ENCODE data around the gene TRIM33.

The TRIM33 gene

GRCh38 chr1:114503916-114504422 is 7.0 kb downstream of the TRIM33 start:
- Histone ChIP-seq H3K4me3 (ENCODE audit: low read length in 2 of 2) (no peak overlapping the region), H3K23ac (ENCODE audit: low read depth, low read length, poor library complexity) (no peak overlapping the region), H3K9me3 (replicated peaks in 1 of 2; ENCODE audit: control insufficient read depth in 2 of 2, insufficient read depth in 1 of 2, low read depth in 1 of 2, low read length in 2 of 2) (peaks cover 0 to 31% of the 10 kb centered on the region in 2 donors), H3K27ac (replicated peaks; ENCODE audit: low read length) (no peak overlapping the region), H3K18ac (ENCODE audit: low read length) (no peak overlapping the region), H3K36me3 (replicated peaks in 1 of 2; ENCODE audit: control insufficient read depth in 2 of 2, insufficient read depth in 2 of 2, low read length in 2 of 2) (peaks cover 5 to 77% of the 10 kb centered on the region in 2 donors), H3K79me1 (ENCODE audit: low read depth, low read length) (peaks cover 3% of the 10 kb centered on the region), H2BK5ac (ENCODE audit: low read length) (no peak overlapping the region), H2BK120ac (ENCODE audit: low read depth, low read length) (no peak overlapping the region), H3K9ac (ENCODE audit: low read depth, low read length, poor library complexity) (no peak overlapping the region), H3K4ac (ENCODE audit: low read length) (no peak overlapping the region), H4K8ac (ENCODE audit: low read depth, low read length) (no peak overlapping the region), H3K4me1 (ENCODE audit: control insufficient read depth in 2 of 2, insufficient read depth in 1 of 2, low read depth in 1 of 2, low read length in 2 of 2) (peaks cover 1 to 3% of the 10 kb centered on the region in 2 donors), H2AFZ (ENCODE audit: low read length) (no peak overlapping the region), H2BK12ac (ENCODE audit: low read length) (no peak overlapping the region), H3K14ac (ENCODE audit: low read length) (no peak overlapping the region), H3K27me3 (ENCODE audit: control insufficient read depth in 3 of 3, insufficient read depth in 3 of 3, low read depth in 1 of 3, low read length in 3 of 3) (no peaks in the 10 kb centered on the region), H2AK5ac (ENCODE audit: low read depth, low read length) (no peak overlapping the region), H3K4me2 (ENCODE audit: insufficient read depth, low read length, poor library complexity, severe bottlenecking) (no peak overlapping the region), H2BK15ac (ENCODE audit: low read length) (no peak overlapping the region), H4K91ac (ENCODE audit: low read depth, low read length, poor library complexity) (no peak overlapping the region)
- no CpG with 5 or more reads among the region's 7 CpGs for WGBS, 2 donors (ENCODE audit: extremely low coverage in 2 of 2, insufficient read length in 2 of 2, insufficient replicate concordance in 1 of 2)
- no peak for DNase-seq (ENCODE audit: low spot score)

DNA sequence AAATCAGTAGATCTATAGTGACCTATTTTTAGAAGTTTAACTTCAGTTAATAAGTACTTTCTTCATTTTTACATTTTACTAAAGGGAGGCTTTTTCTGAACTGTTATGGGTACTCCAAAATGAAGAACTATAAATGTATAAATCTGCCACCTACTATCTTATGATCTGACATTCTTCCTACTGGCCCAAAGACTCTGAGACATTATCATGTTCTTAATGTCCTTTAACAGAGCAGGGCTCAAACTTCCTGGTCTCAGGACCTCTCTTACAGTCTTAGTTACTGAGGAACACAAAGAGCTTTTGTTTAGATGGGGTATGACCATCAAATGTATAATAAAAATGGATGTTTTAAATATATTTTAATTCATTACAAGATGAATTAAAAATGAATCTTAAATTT is 8.9 kb downstream of the TRIM33 start:
- no peak overlapping the region for H4K91ac ChIP-seq (ENCODE audit: low read depth, low read length, poor library complexity)
- no peak overlapping the region for H2BK12ac ChIP-seq (ENCODE audit: low read length)
- no peak overlapping the region for H2AK5ac ChIP-seq (ENCODE audit: low read depth, low read length)
- no peak overlapping the region for H3K23ac ChIP-seq (ENCODE audit: low read depth, low read length, poor library complexity)
- H2BK120ac ChIP-seq (ENCODE audit: low read depth, low read length), result no peak overlapping the region
- H4K8ac ChIP-seq (ENCODE audit: low read depth, low read length), result no peak overlapping the region
- H2AFZ ChIP-seq (ENCODE audit: low read length), result no peak overlapping the region
- no peak overlapping the region for H3K14ac ChIP-seq (ENCODE audit: low read length)
- H2BK5ac ChIP-seq (ENCODE audit: low read length), result no peak overlapping the region
- no peaks in the 10 kb centered on the region for H3K4me1 ChIP-seq (ENCODE audit: control insufficient read depth in 2 of 2, insufficient read depth in 1 of 2, low read depth in 1 of 2, low read length in 2 of 2)
- H3K27me3 ChIP-seq (ENCODE audit: control insufficient read depth in 3 of 3, insufficient read depth in 3 of 3, low read depth in 1 of 3, low read length in 3 of 3), result no peaks in the 10 kb centered on the region
- peaks cover 3% of the 10 kb centered on the region for H3K79me1 ChIP-seq (ENCODE audit: low read depth, low read length)
- no peak overlapping the region for H3K9ac ChIP-seq (ENCODE audit: low read depth, low read length, poor library complexity)
- no peak overlapping the region for H3K27ac ChIP-seq (replicated peaks; ENCODE audit: low read length)
- peaks cover 0 to 34% of the 10 kb centered on the region in 2 donors for H3K9me3 ChIP-seq (replicated peaks in 1 of 2; ENCODE audit: control insufficient read depth in 2 of 2, insufficient read depth in 1 of 2, low read depth in 1 of 2, low read length in 2 of 2)
- H3K4me3 ChIP-seq (ENCODE audit: low read length in 2 of 2), result no peak overlapping the region
- H2BK15ac ChIP-seq (ENCODE audit: low read length), result no peak overlapping the region
- H3K36me3 ChIP-seq (replicated peaks in 1 of 2; ENCODE audit: control insufficient read depth in 2 of 2, insufficient read depth in 2 of 2, low read length in 2 of 2), result peaks cover 5 to 69% of the 10 kb centered on the region in 2 donors
- H3K18ac ChIP-seq (ENCODE audit: low read length), result no peak overlapping the region
- H3K4ac ChIP-seq (ENCODE audit: low read length), result no peak overlapping the region
- no peak overlapping the region for H3K4me2 ChIP-seq (ENCODE audit: insufficient read depth, low read length, poor library complexity, severe bottlenecking)
- no peak for DNase-seq (ENCODE audit: low spot score)

- H3K9ac ChIP-seq (ENCODE audit: low read depth, low read length, poor library complexity), result no peak overlapping the region
- no peak overlapping the region for H2BK120ac ChIP-seq (ENCODE audit: low read depth, low read length)
- no peak for DNase-seq (ENCODE audit: low spot score)
- no peak overlapping the region for H2BK15ac ChIP-seq (ENCODE audit: low read length)
- peaks cover 0 to 37% of the 10 kb centered on the region in 2 donors for H3K9me3 ChIP-seq (replicated peaks in 1 of 2; ENCODE audit: control insufficient read depth in 2 of 2, insufficient read depth in 1 of 2, low read depth in 1 of 2, low read length in 2 of 2)
- no peak overlapping the region for H2AFZ ChIP-seq (ENCODE audit: low read length)
- no peak overlapping the region for H3K23ac ChIP-seq (ENCODE audit: low read depth, low read length, poor library complexity)
- H3K4me3 ChIP-seq (ENCODE audit: low read length in 2 of 2), result no peak overlapping the region
- no peak overlapping the region for H4K8ac ChIP-seq (ENCODE audit: low read depth, low read length)
- no peak overlapping the region for H4K91ac ChIP-seq (ENCODE audit: low read depth, low read length, poor library complexity)
- peaks cover 2% of the 10 kb centered on the region for H3K79me1 ChIP-seq (ENCODE audit: low read depth, low read length)
- H3K27me3 ChIP-seq (ENCODE audit: control insufficient read depth in 3 of 3, insufficient read depth in 3 of 3, low read depth in 1 of 3, low read length in 3 of 3), result no peaks in the 10 kb centered on the region
- H3K4me1 ChIP-seq (ENCODE audit: control insufficient read depth in 2 of 2, insufficient read depth in 1 of 2, low read depth in 1 of 2, low read length in 2 of 2), result no peaks in the 10 kb centered on the region
- no peak overlapping the region for H3K4me2 ChIP-seq (ENCODE audit: insufficient read depth, low read length, poor library complexity, severe bottlenecking)
- H2AK5ac ChIP-seq (ENCODE audit: low read depth, low read length), result no peak overlapping the region
- H3K14ac ChIP-seq (ENCODE audit: low read length), result no peak overlapping the region
- H2BK5ac ChIP-seq (ENCODE audit: low read length), result no peak overlapping the region
- no peak overlapping the region for H3K4ac ChIP-seq (ENCODE audit: low read length)
- peaks cover 0 to 63% of the 10 kb centered on the region in 2 donors for H3K36me3 ChIP-seq (replicated peaks in 1 of 2; ENCODE audit: control insufficient read depth in 2 of 2, insufficient read depth in 2 of 2, low read length in 2 of 2)
- no peak overlapping the region for H3K18ac ChIP-seq (ENCODE audit: low read length)
- H2BK12ac ChIP-seq (ENCODE audit: low read length), result no peak overlapping the region
- no peak overlapping the region for H3K27ac ChIP-seq (replicated peaks; ENCODE audit: low read length)
Measured at GRCh38 chr1:114499478-114499877, 11.5 kb downstream of the TRIM33 start.

DNA sequence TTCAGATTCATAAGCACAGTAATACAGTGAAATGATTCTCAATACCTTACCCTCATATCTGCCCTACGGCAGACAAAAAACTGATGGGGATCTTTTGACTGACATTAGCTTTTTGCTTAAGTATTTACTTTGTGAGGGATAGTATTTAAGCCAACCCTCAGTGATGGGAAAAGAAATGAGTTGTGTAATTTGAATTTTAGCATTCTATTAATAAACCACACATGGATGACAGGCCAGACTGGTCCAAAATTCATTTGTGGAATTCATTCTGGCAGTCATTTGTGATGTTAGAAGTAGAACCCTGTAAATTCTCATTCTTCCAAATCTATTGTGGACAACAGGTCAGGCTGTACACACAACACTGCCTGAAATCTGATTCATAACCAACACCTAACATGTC is 14.9 kb downstream of the TRIM33 start:
- DNase-seq (ENCODE audit: low spot score), result no peak
- no peak overlapping the region for H3K4me3 ChIP-seq (ENCODE audit: low read length in 2 of 2)
- H3K23ac ChIP-seq (ENCODE audit: low read depth, low read length, poor library complexity), result no peak overlapping the region
- H3K9me3 ChIP-seq (replicated peaks in 1 of 2; ENCODE audit: control insufficient read depth in 2 of 2, insufficient read depth in 1 of 2, low read depth in 1 of 2, low read length in 2 of 2), result peaks cover 2 to 42% of the 10 kb centered on the region in 2 donors
- H3K9ac ChIP-seq (ENCODE audit: low read depth, low read length, poor library complexity), result no peak overlapping the region
- H3K79me1 ChIP-seq (ENCODE audit: low read depth, low read length), result peaks cover 9% of the 10 kb centered on the region
- no peak overlapping the region for H2BK12ac ChIP-seq (ENCODE audit: low read length)
- H2BK5ac ChIP-seq (ENCODE audit: low read length), result no peak overlapping the region
- no peak overlapping the region for H3K14ac ChIP-seq (ENCODE audit: low read length)
- H2AK5ac ChIP-seq (ENCODE audit: low read depth, low read length), result no peak overlapping the region
- H3K36me3 ChIP-seq (replicated peaks in 1 of 2; ENCODE audit: control insufficient read depth in 2 of 2, insufficient read depth in 2 of 2, low read length in 2 of 2), result peaks cover 2 to 38% of the 10 kb centered on the region in 2 donors
- H3K27me3 ChIP-seq (ENCODE audit: control insufficient read depth in 3 of 3, insufficient read depth in 3 of 3, low read depth in 1 of 3, low read length in 3 of 3), result no peaks in the 10 kb centered on the region
- no peak overlapping the region for H3K4me2 ChIP-seq (ENCODE audit: insufficient read depth, low read length, poor library complexity, severe bottlenecking)
- no peak overlapping the region for H4K8ac ChIP-seq (ENCODE audit: low read depth, low read length)
- WGBS, 2 donors (ENCODE audit: extremely low coverage in 2 of 2, insufficient read length in 2 of 2, insufficient replicate concordance in 1 of 2), result no CpG with 5 or more reads among the region's 1 CpG
- no peak overlapping the region for H2BK15ac ChIP-seq (ENCODE audit: low read length)
- H2BK120ac ChIP-seq (ENCODE audit: low read depth, low read length), result no peak overlapping the region
- H2AFZ ChIP-seq (ENCODE audit: low read length), result no peak overlapping the region
- H3K4ac ChIP-seq (ENCODE audit: low read length), result no peak overlapping the region
- H3K4me1 ChIP-seq (ENCODE audit: control insufficient read depth in 2 of 2, insufficient read depth in 1 of 2, low read depth in 1 of 2, low read length in 2 of 2), result no peaks in the 10 kb centered on the region
- no peak overlapping the region for H4K91ac ChIP-seq (ENCODE audit: low read depth, low read length, poor library complexity)
- no peak overlapping the region for H3K27ac ChIP-seq (replicated peaks; ENCODE audit: low read length)
- no peak overlapping the region for H3K18ac ChIP-seq (ENCODE audit: low read length)

Measured in neuronal stem cell (in vitro differentiated cells).